Pons (tissue), 1 donor: ENCODE results near the gene NT5DC3.
"Not testable (repeated sequence)": the region's sequence is repeated elsewhere in the genome, so short reads cannot be mapped to it uniquely, and the experiment has no call there.

Source experiments
- DNase-seq: peaks from one replicate; pipeline ENCODE4 v3.0.0-alpha.2; 2016; ENCODE audit warnings: low spot score

The NT5DC3 gene

GRCh38 chr12:103855036-103855712 lies 14.1 kb upstream of the NT5DC3 start:
- no peak for DNase-seq

- DNase-seq, result no peak
Observed at GRCh38 chr12:103854372-103854973, 13.4 kb upstream of the NT5DC3 start.

GRCh38 chr12:103852498-103852997 lies 11.5 kb upstream of the NT5DC3 start:
- no peak for DNase-seq

GRCh38 chr12:103851127-103851526 lies 10.1 kb upstream of the NT5DC3 start:
- no peak for DNase-seq

- DNase-seq, result no peak
Observed at GRCh38 chr12:103850429-103850828, 9.4 kb upstream of the NT5DC3 start.

- peak; percentile 34 for DNase-seq
Observed at GRCh38 chr12:103848917-103849491, 8.0 kb upstream of the NT5DC3 start.

GRCh38 chr12:103848143-103848542 lies 7.1 kb upstream of the NT5DC3 start:
- no peak for DNase-seq

- DNase-seq, result no peak
Observed at GRCh38 chr12:103846415-103846814, 5.4 kb upstream of the NT5DC3 start.

GRCh38 chr12:103844305-103844704 lies 3.3 kb upstream of the NT5DC3 start:
- DNase-seq, result no peak

- no peak for DNase-seq
Observed at GRCh38 chr12:103841690-103842584, 903 bp upstream of the NT5DC3 start.

- no peak for DNase-seq
Observed at GRCh38 chr12:103840462-103840875, 565 bp downstream of the NT5DC3 start.

GRCh38 chr12:103839609-103840461 lies 1.2 kb downstream of the NT5DC3 start:
- DNase-seq, result no peak

- DNase-seq, result no peak
Observed at GRCh38 chr12:103839103-103839502, 1.9 kb downstream of the NT5DC3 start.

GRCh38 chr12:103838254-103838914 lies 2.6 kb downstream of the NT5DC3 start:
- DNase-seq, result no peak

- no peak for DNase-seq
Observed at GRCh38 chr12:103836345-103836744, 4.7 kb downstream of the NT5DC3 start.

- DNase-seq, result not testable (repeated sequence)
Observed at GRCh38 chr12:103835747-103836335, 5.2 kb downstream of the NT5DC3 start.

GRCh38 chr12:103834942-103835341 lies 6.1 kb downstream of the NT5DC3 start:
- DNase-seq, result no peak

- DNase-seq, result no peak
Observed at GRCh38 chr12:103833891-103834290, 7.1 kb downstream of the NT5DC3 start.

- no peak for DNase-seq
Observed at GRCh38 chr12:103833095-103833775, 7.8 kb downstream of the NT5DC3 start.
